Hepatocyte (in vitro differentiated cells): Measurements from ENCODE around the gene FLAD1.

ENCODE experiments used
- CTCF ChIP-seq: fragments of 200-600 bp; sonication (generic); IDR thresholded peaks from 2 replicates; pipeline ENCODE4 v1.5.1; 2016; ENCODE audit warnings: antibody characterized with exemption, mild to moderate bottlenecking; ENCODE audit not compliant: poor library complexity
- EZH2 ChIP-seq: fragments of 200-600 bp; sonication (generic); IDR thresholded peaks from 2 replicates; pipeline ENCODE4 v1.6.1; 2016; ENCODE audit warnings: antibody characterized with exemption, mild to moderate bottlenecking, borderline replicate concordance

GRCh38 chr1:155014709-155015508, 31.8 kb downstream of the FLAD1 start:
- TF ChIP-seq EZH2 (no peak), CTCF (no peak)
